ENCODE measurements around the gene CASP6. TPM values are rescaled to one million over a fixed set of nuclear protein-coding genes. Genes with fewer than 3 reads are reported as not detected.

CASP6 gene
- total RNA-seq, 4 donors from 2014 or later: 16.3 to 26.8 (median 19.2) TPM

DNA sequence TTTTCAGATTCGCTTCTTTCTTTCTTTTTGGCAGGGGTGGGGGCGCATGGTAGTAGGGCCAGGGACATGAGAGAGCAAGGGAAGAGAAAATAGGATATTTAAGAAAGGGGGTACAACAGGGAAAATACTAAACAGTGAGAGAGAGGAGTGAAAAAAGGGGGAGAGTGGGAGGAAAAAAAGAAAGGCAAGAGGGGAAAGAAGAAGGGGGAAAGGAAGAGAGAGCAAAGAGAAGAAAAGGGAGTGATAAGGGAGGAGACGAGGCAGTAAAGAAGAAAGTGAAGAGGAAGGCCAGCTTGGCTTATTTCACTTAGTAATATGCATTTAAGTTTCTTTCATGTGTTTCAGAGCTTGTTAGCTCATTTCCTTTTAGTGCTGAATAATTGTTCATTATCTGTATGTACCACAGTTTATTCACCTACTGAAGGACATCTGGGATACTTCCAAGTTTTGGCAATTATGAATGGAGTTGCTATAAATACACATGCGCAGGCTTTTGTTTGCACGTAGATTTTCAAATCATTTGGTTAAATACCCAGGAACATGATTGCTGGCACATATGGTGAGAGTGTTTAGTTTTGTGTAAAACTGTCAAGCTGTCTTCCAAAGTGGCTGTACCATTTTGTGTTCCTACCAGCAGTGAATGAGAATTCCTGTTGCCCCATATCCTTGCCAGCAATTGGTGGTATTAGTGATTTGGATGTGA lies 37.3 kb downstream of the CASP6 start:
- Histone ChIP-seq H3K27ac (replicated peaks in 1 of 4) (no peak overlapping the region), H3K4me3 (no peak overlapping the region), H3K4me1 (no peaks in the 10 kb centered on the region), H3K36me3 (peaks cover 0 to 4% (median 0%) of the 10 kb centered on the region in 4 donors), H3K9me3 (peaks cover 0 to 2% (median 0%) of the 10 kb centered on the region in 4 donors), H3K27me3 (no peaks in the 10 kb centered on the region)
- no peak for DNase-seq (ENCODE audit: extremely low spot score)
- TF ChIP-seq POLR2AphosphoS5 (IDR thresholded peaks at IDR 0.05): no peak
- TF ChIP-seq, protein P1, sequence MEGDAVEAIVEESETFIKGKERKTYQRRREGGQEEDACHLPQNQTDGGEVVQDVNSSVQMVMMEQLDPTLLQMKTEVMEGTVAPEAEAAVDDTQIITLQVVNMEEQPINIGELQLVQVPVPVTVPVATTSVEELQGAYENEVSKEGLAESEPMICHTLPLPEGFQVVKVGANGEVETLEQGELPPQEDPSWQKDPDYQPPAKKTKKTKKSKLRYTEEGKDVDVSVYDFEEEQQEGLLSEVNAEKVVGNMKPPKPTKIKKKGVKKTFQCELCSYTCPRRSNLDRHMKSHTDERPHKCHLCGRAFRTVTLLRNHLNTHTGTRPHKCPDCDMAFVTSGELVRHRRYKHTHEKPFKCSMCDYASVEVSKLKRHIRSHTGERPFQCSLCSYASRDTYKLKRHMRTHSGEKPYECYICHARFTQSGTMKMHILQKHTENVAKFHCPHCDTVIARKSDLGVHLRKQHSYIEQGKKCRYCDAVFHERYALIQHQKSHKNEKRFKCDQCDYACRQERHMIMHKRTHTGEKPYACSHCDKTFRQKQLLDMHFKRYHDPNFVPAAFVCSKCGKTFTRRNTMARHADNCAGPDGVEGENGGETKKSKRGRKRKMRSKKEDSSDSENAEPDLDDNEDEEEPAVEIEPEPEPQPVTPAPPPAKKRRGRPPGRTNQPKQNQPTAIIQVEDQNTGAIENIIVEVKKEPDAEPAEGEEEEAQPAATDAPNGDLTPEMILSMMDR (IDR thresholded peaks at IDR 0.05): no peak
- no peak for TF ChIP-seq EP300 (IDR thresholded peaks at IDR 0.05)
- no peak for TF ChIP-seq POLR2A (IDR thresholded peaks at IDR 0.05; ENCODE audit: low read depth)
- 78% methylated on average over 5 of the region's 5 CpGs for WGBS
- intact Hi-C loops (cut with DNase I): no loop called here

DNA sequence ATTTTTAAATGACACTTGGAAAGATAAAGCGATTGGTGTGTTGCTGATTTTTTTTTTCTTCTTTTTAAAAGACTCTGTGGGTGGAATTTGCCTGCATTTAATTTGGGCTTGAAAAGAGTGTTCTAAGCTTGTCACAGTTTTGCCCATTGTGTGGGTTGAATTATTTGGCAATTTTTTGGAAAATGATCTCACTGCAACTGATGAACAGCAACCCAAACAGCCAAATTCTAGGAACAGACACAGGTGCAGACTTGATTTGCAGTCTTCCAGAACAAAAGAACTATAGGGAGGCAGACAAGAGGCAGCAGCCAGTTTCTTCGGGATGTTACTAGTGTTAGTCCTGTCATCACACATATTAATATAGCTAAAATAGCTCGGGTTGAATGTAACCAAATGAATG lies 40.5 kb downstream of the CASP6 start:
- peaks cover 0 to 4% (median 0%) of the 10 kb centered on the region in 4 donors for H3K36me3 ChIP-seq
- no peak for DNase-seq (ENCODE audit: extremely low spot score)
- 52% methylated on average over 3 of the region's 3 CpGs for WGBS
- no peak overlapping the region for H3K4me3 ChIP-seq
- intact Hi-C loops (cut with DNase I): no loop called here
- H3K4me1 ChIP-seq: no peaks in the 10 kb centered on the region
- no peaks in the 10 kb centered on the region for H3K27me3 ChIP-seq
- no peak overlapping the region for H3K27ac ChIP-seq (replicated peaks in 1 of 4)
- TF ChIP-seq POLR2A (IDR thresholded peaks at IDR 0.05; ENCODE audit: low read depth) (no peak), POLR2AphosphoS5 (IDR thresholded peaks at IDR 0.05) (no peak), EP300 (IDR thresholded peaks at IDR 0.05) (no peak)
- TF ChIP-seq, protein P1 (IDR thresholded peaks at IDR 0.05): no peak
- H3K9me3 ChIP-seq: no peaks in the 10 kb centered on the region

DNA sequence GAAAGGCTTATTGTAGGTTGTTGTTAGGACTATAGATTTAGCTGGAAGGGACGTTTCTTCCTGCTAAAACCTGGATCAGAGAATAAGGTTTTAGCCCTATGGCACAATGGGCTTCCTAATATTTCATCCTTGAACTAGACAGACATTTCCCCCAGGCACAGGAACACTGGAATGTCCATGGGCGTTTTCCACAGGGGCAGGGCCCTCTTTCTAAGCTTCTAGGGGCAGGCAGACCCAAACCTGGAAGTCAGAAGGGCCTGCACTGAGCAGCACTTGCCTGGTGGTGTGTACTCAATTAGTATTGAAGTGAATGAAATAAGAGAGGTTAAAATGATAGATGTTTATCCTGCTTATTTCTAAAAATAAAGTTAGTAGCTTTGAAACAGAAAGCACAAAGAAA lies 41.1 kb downstream of the CASP6 start:
- TF ChIP-seq, protein P1 (IDR thresholded peaks at IDR 0.05): no peak
- TF ChIP-seq EP300 (IDR thresholded peaks at IDR 0.05) (no peak), POLR2AphosphoS5 (IDR thresholded peaks at IDR 0.05) (no peak), POLR2A (IDR thresholded peaks at IDR 0.05; ENCODE audit: low read depth) (no peak)
- H3K9me3 ChIP-seq: no peaks in the 10 kb centered on the region
- DNase-seq (ENCODE audit: extremely low spot score): no peak
- H3K27me3 ChIP-seq: no peaks in the 10 kb centered on the region
- no peak overlapping the region for H3K4me3 ChIP-seq
- H3K27ac ChIP-seq (replicated peaks in 1 of 4): no peak overlapping the region
- H3K36me3 ChIP-seq: peaks cover 0 to 4% (median 0%) of the 10 kb centered on the region in 4 donors
- 77% methylated on average over 2 of the region's 2 CpGs for WGBS
- intact Hi-C loops (cut with DNase I): no loop called here
- H3K4me1 ChIP-seq: no peaks in the 10 kb centered on the region

DNA sequence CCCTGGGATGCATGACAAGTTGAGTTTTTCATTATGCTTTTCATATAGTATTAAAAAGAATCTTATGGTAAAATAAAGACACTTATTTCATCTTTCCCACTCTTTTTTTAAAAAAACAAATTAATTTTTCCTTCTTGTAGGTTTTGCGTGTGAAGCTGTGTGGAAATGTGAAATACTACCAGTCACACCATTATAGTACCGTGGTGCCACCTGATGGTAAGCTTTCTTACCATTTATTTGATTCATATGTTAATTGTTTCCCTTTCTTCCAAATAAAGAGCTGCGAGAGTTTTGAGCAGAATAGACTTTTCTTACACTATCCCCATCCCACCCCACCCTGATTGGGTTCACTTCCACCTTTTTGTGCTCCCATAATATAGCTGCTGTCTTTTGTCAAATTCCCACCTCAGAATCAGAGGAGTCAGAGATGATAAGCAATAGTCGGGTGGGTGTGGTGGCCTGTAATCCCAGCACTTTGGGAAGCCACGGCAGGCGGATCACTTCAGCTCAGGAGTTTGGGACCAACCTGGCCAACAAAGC lies 44.3 kb downstream of the CASP6 start:
- H3K27me3 ChIP-seq: no peaks in the 10 kb centered on the region
- intact Hi-C loops (cut with DNase I): no loop called here
- H3K4me3 ChIP-seq: no peak overlapping the region
- H3K4me1 ChIP-seq: no peaks in the 10 kb centered on the region
- no peaks in the 10 kb centered on the region for H3K9me3 ChIP-seq
- DNase-seq (ENCODE audit: extremely low spot score): no peak
- no peaks in the 10 kb centered on the region for H3K36me3 ChIP-seq
- TF ChIP-seq, protein P1 (IDR thresholded peaks at IDR 0.05): no peak
- no peak for TF ChIP-seq POLR2AphosphoS5 (IDR thresholded peaks at IDR 0.05)
- 87% methylated on average over 6 of the region's 6 CpGs for WGBS
- H3K27ac ChIP-seq (replicated peaks in 1 of 4): no peak overlapping the region

All from esophagus muscularis mucosa (tissue), 4 donors.